Osteoblast (primary cell): Measurements from ENCODE around the gene YBX3. TPM values are rescaled to one million over a fixed set of nuclear protein-coding genes. Genes with fewer than 3 reads are reported as not detected.
A peak's percentile ranks its signal among the peaks of the same experiment; 100 is the strongest.

Source experiments
- DNase-seq: peaks from one replicate; pipeline ENCODE4 v3.0.0; 2011; ENCODE audit warnings: low spot score, mixed read lengths; ENCODE audit not compliant: insufficient read length; ENCODE audit errors: missing footprints
- H2AFZ ChIP-seq: 2 replicates; pipeline ENCODE4 v1.6.0; 2011; ENCODE audit warnings: mild to moderate bottlenecking, low read length
- H3K27ac ChIP-seq: 2 replicates; pipeline ENCODE4 v1.5.1; 2011; ENCODE audit warnings: mild to moderate bottlenecking, low read depth, low read length, moderate library complexity
- H3K27me3 ChIP-seq: 2 replicates; pipeline ENCODE4 v1.6.0; 2012; ENCODE audit warnings: mild to moderate bottlenecking, control low read depth, inconsistent platforms, low read length, moderate library complexity; ENCODE audit not compliant: insufficient read depth
- H3K36me3 ChIP-seq: 2 replicates; pipeline ENCODE4 v1.5.1; 2011; ENCODE audit warnings: mild to moderate bottlenecking, low read length, control low read depth, moderate library complexity; ENCODE audit not compliant: insufficient read depth
- H3K4me1 ChIP-seq: 2 replicates; pipeline ENCODE4 v1.5.1; 2011; ENCODE audit warnings: mild to moderate bottlenecking, low read length, control low read depth, moderate library complexity; ENCODE audit not compliant: insufficient read depth
- H3K4me2 ChIP-seq: 2 replicates; pipeline ENCODE4 v1.6.0; 2011; ENCODE audit warnings: mild to moderate bottlenecking, low read length; ENCODE audit not compliant: insufficient read depth
- H3K4me3 ChIP-seq: fragments of 200-600 bp; sonication (generic); 3 replicates; pipeline ENCODE4 v1.5.1; 2012; ENCODE audit warnings: mild to moderate bottlenecking, low read length, inconsistent platforms; ENCODE audit not compliant: insufficient read depth
- H3K79me2 ChIP-seq: 2 replicates; pipeline ENCODE4 v1.6.0; 2012; ENCODE audit warnings: mild to moderate bottlenecking, low read length, control low read depth, inconsistent platforms; ENCODE audit not compliant: insufficient read depth
- H3K9me3 ChIP-seq: 2 replicates; pipeline ENCODE4 v1.5.1; 2011; ENCODE audit warnings: low read depth, low read length, control low read depth
- H4K20me1 ChIP-seq: 2 replicates; pipeline ENCODE4 v1.6.0; 2012; ENCODE audit warnings: mild to moderate bottlenecking, low read length, control low read depth; ENCODE audit not compliant: insufficient read depth
- CTCF ChIP-seq: IDR thresholded peaks from 2 replicates; pipeline ENCODE4 v1.5.1; 2011; ENCODE audit warnings: mild to moderate bottlenecking, low read depth, low read length, moderate library complexity; ENCODE audit errors: extremely low read depth
- total RNA-seq: library from RNA; depleted of rRNA; stranded (reverse); fragments of >200 nt; gene quantifications from 2 replicates; pipeline ENCODE4 v1.2.3, GENCODE V29; 2012

The YBX3 gene
- total RNA-seq: 147 TPM in 2 replicates

- TF ChIP-seq CTCF: no peak
- Histone ChIP-seq H3K79me2 (peaks cover 52% of the 10 kb centered on the region), H4K20me1 (no peaks in the 10 kb centered on the region), H3K4me3 (peak within 1 kb of the TSS; percentile 90), H3K27ac (peak within 1 kb of the TSS; percentile 99), H3K4me2 (peak within 1 kb of the TSS; percentile 94), H3K36me3 (no peaks in the 10 kb centered on the region), H3K27me3 (no peaks in the 10 kb centered on the region), H3K9me3 (no peaks in the 10 kb centered on the region), H3K4me1 (peaks cover 33% of the 10 kb centered on the region), H2AFZ (peak within 1 kb of the TSS; percentile 90)
- DNase-seq: peak; percentile 96
Observed at GRCh38 chr12:10722905-10723746, at the start of gene YBX3. Gene YBX3 (minus strand): TSS chr12:10723323. CDS start chr12:10723111, 212 bp downstream.

DNA sequence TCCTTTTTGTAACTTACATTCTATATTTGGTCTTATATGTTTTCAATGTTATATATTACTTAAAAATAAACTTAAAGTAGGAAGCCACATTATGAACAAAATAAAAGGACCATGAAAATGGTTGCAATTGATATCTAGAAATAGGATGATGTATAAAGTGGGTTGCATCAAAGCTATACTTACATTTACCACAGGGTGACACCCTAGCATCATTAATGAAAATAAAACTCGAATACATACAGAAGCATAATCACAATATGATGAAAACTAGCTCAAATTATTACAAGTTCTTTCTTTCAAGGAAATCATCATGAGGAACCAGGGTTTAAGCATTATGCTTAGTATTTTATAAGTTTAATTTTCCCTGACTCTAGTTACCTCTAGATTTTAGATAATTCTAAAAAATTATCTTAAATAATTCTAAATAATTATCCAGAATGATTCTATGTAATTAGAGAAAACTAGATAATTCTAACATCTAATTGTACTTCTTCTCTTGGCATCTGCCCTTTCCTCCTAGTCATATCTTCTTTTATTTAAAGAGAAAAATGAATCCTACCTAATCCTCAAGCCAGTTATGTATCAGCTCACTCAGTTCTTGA, 48.1 kb upstream of the YBX3 start:
- no peaks in the 10 kb centered on the region for H3K79me2 ChIP-seq
- no peak overlapping the region for H3K4me3 ChIP-seq
- TF ChIP-seq CTCF: peak; percentile 69
- H3K27me3 ChIP-seq: peaks cover 64% of the 10 kb centered on the region
- H3K4me1 ChIP-seq: no peaks in the 10 kb centered on the region
- no peaks in the 10 kb centered on the region for H3K9me3 ChIP-seq
- H2AFZ ChIP-seq: no peak overlapping the region
- H3K36me3 ChIP-seq: no peaks in the 10 kb centered on the region
- no peak for DNase-seq
- H3K4me2 ChIP-seq: no peak overlapping the region
- no peaks in the 10 kb centered on the region for H4K20me1 ChIP-seq
- no peak overlapping the region for H3K27ac ChIP-seq

DNA sequence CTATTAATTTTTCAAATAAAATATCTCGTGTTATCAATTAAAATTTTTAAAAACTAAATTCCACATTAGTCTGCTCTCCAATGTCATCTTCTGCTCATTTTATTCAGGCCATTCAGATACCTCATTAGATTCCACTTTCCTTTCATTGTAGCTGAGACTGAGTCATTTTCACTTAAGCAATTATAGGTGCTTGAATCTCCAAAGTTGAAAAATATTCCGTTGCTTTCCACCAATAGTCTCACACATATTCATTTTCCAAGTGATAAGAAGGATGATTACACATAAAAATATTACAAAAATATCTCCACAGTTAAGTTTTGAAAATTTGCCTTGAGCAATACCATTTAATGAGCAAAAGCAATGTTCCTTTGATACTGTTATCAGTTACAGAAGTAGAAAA, 36.5 kb upstream of the YBX3 start:
- DNase-seq: no peak
- TF ChIP-seq CTCF: no peak
- no peak overlapping the region for H3K4me3 ChIP-seq

GRCh38 chr12:10756194-10756593, 33.1 kb upstream of the YBX3 start:
- no peak overlapping the region for H2AFZ ChIP-seq
- H3K79me2 ChIP-seq: no peaks in the 10 kb centered on the region
- no peaks in the 10 kb centered on the region for H4K20me1 ChIP-seq
- H3K9me3 ChIP-seq: peaks cover 7% of the 10 kb centered on the region
- H3K4me1 ChIP-seq: peaks cover 5% of the 10 kb centered on the region
- TF ChIP-seq CTCF: no peak
- no peak for DNase-seq
- H3K4me2 ChIP-seq: no peak overlapping the region
- no peak overlapping the region for H3K4me3 ChIP-seq
- H3K27ac ChIP-seq: no peak overlapping the region
- peaks cover 22% of the 10 kb centered on the region for H3K27me3 ChIP-seq
- H3K36me3 ChIP-seq: no peaks in the 10 kb centered on the region

More for the DNA sequence above, 36.5 kb upstream of the YBX3 start:
- no peak overlapping the region for H3K27ac ChIP-seq
- H3K36me3 ChIP-seq: no peaks in the 10 kb centered on the region
- H2AFZ ChIP-seq: no peak overlapping the region
- no peaks in the 10 kb centered on the region for H3K79me2 ChIP-seq
- H3K4me2 ChIP-seq: no peak overlapping the region
- no peaks in the 10 kb centered on the region for H3K4me1 ChIP-seq
- H4K20me1 ChIP-seq: no peaks in the 10 kb centered on the region
- H3K9me3 ChIP-seq: peaks cover 7% of the 10 kb centered on the region
- H3K27me3 ChIP-seq: peaks cover 27% of the 10 kb centered on the region
